IMR-90 (cell line): ENCODE measurements around the gene PATL2. TPM values are rescaled to one million over a fixed set of nuclear protein-coding genes. Genes with fewer than 3 reads are reported as not detected.

Experiments
- ATAC-seq: fragments of 200-7000 bp; cut with Tn5 transposase; 2 replicates; pipeline ENCODE4 v1.9.1; 2020; ENCODE audit warnings: low read depth, mild to moderate bottlenecking, moderate library complexity
- BruUV-seq: library from RNA; stranded (reverse); fragments of 400-500 nt; replicated peaks from 2 replicates; lab custom pipeline; 2021; lab: Mats Ljungman, UMichigan
- CTCF ChIA-PET: fragments of 300-600 bp; formaldehyde crosslinking; extraction: SDS; loops from one replicate; lab custom pipeline; 2021; ENCODE audit warnings: antibody characterized with exemption; lab: Yijun Ruan, JAX
- POLR2A ChIA-PET: fragments of 300-600 bp; sonication (Branson Sonifier 250); formaldehyde crosslinking; loops from one replicate; lab custom pipeline; 2022; ENCODE audit warnings: antibody characterized with exemption; ENCODE audit not compliant: unreplicated experiment; lab: Charles Lee
- DNase-seq: peaks from one replicate; pipeline ENCODE4 v3.0.0; 2013
- H2AFZ ChIP-seq: replicated peaks from 2 replicates; pipeline ENCODE3; 2013; ENCODE audit warnings: low read length, mild to moderate bottlenecking; ENCODE audit not compliant: poor library complexity
- H2AK5ac ChIP-seq: 2 replicates; pipeline ENCODE4 v1.6.1; 2013; ENCODE audit warnings: low read depth, low read length, inconsistent platforms
- H2AK9ac ChIP-seq: replicated peaks from 2 replicates; pipeline ENCODE3; 2013; ENCODE audit warnings: mild to moderate bottlenecking, low read depth, low read length, moderate library complexity; ENCODE audit not compliant: poor library complexity
- H2BK120ac ChIP-seq: 2 replicates; pipeline ENCODE4 v1.6.1; 2013; ENCODE audit warnings: low read depth, low read length, inconsistent platforms
- H2BK15ac ChIP-seq: 3 replicates; pipeline ENCODE4 v1.6.1; 2013; ENCODE audit warnings: low read depth, low read length, inconsistent platforms
- H2BK20ac ChIP-seq: 2 replicates; pipeline ENCODE4 v1.6.1; 2013; ENCODE audit warnings: low read depth, mild to moderate bottlenecking, inconsistent platforms, low read length, moderate library complexity
- H2BK5ac ChIP-seq: 2 replicates; pipeline ENCODE4 v1.6.1; 2013; ENCODE audit warnings: mild to moderate bottlenecking, low read depth, low read length, inconsistent platforms; ENCODE audit not compliant: poor library complexity, severe bottlenecking
- H3K14ac ChIP-seq: replicated peaks from 2 replicates; pipeline ENCODE4 v1.6.1; 2013; ENCODE audit warnings: low read depth, low read length, inconsistent platforms
- H3K18ac ChIP-seq: 2 replicates; pipeline ENCODE4 v1.6.1; 2013; ENCODE audit warnings: low read depth, low read length, control low read depth
- H3K23ac ChIP-seq: 2 replicates; pipeline ENCODE4 v1.6.1; 2013; ENCODE audit warnings: low read depth, low read length, inconsistent platforms
- H3K27ac ChIP-seq: 2 replicates; pipeline ENCODE4 v1.5.1; 2013; ENCODE audit warnings: mild to moderate bottlenecking, control low read depth, low read length; ENCODE audit not compliant: insufficient read depth
- H3K27me3 ChIP-seq: 2 replicates; pipeline ENCODE4 v1.6.1; 2013; ENCODE audit warnings: low read length; ENCODE audit not compliant: control insufficient read depth, insufficient read depth
- H3K36me3 ChIP-seq: 2 replicates; pipeline ENCODE4 v1.6.1; 2013; ENCODE audit warnings: low read length, mixed read lengths; ENCODE audit not compliant: control insufficient read depth, insufficient read depth
- H3K4ac ChIP-seq: 2 replicates; pipeline ENCODE4 v1.6.1; 2013; ENCODE audit warnings: low read depth, low read length, inconsistent platforms
- H3K4me1 ChIP-seq: 2 replicates; pipeline ENCODE4 v1.6.1; 2013; ENCODE audit warnings: low read length, mixed read lengths; ENCODE audit not compliant: control insufficient read depth, insufficient read depth
- H3K4me2 ChIP-seq: 2 replicates; pipeline ENCODE4 v1.6.1; 2013; ENCODE audit warnings: low read depth, mild to moderate bottlenecking, control low read depth, low read length, moderate library complexity
- H3K4me3 ChIP-seq: 2 replicates; pipeline ENCODE4 v1.5.1; 2013; ENCODE audit warnings: low read depth, mild to moderate bottlenecking, control low read depth, low read length, moderate library complexity; ENCODE audit not compliant: insufficient read depth
- H3K56ac ChIP-seq: 2 replicates; pipeline ENCODE4 v1.6.1; 2013; ENCODE audit warnings: low read length, inconsistent platforms; ENCODE audit not compliant: insufficient read depth; ENCODE audit errors: extremely low read depth
- H3K79me1 ChIP-seq, 2 experiments: 2 replicates each; pipeline ENCODE4 v1.6.1; 2013; ENCODE audit warnings: low read length in 2 of 2, inconsistent platforms in 1 of 2, low read depth in 1 of 2
- H3K9ac ChIP-seq: 2 replicates; pipeline ENCODE4 v1.6.1; 2013; ENCODE audit warnings: low read depth, low read length, control low read depth
- H3K9me1 ChIP-seq: 2 replicates; pipeline ENCODE4 v1.6.1; 2013; ENCODE audit warnings: low read length, inconsistent platforms; ENCODE audit not compliant: insufficient read depth
- H3K9me3 ChIP-seq: 2 replicates; pipeline ENCODE4 v1.6.1; 2013; ENCODE audit warnings: low read length; ENCODE audit not compliant: control insufficient read depth, insufficient read depth
- H4K20me1 ChIP-seq: 2 replicates; pipeline ENCODE4 v1.6.1; 2013; ENCODE audit warnings: low read length, inconsistent platforms; ENCODE audit not compliant: insufficient read depth
- H4K5ac ChIP-seq: 2 replicates; pipeline ENCODE4 v1.6.1; 2013; ENCODE audit warnings: mild to moderate bottlenecking, low read depth, low read length, control low read depth
- H4K8ac ChIP-seq, 2 experiments: 2 replicates each; pipeline ENCODE4 v1.6.1; 2013; ENCODE audit warnings: low read depth in 2 of 2, low read length in 2 of 2, control low read depth in 1 of 2, inconsistent platforms in 1 of 2
- H4K91ac ChIP-seq: 2 replicates; pipeline ENCODE4 v1.6.1; 2013; ENCODE audit warnings: low read depth, low read length, inconsistent platforms; ENCODE audit not compliant: insufficient read depth
- BHLHE40 ChIP-seq: fragments of 150-350 bp; IDR thresholded peaks from 2 replicates; pipeline ENCODE4 v1.6.1; 2016; ENCODE audit warnings: mild to moderate bottlenecking, low read depth, low read length
- CEBPB ChIP-seq: IDR thresholded peaks from 2 replicates; pipeline ENCODE4 v1.6.1; 2012; ENCODE audit warnings: low read depth, low read length, improper control_type of control experiment
- CHD1 ChIP-seq: IDR thresholded peaks from 2 replicates; pipeline ENCODE4 v1.6.1; 2012; ENCODE audit warnings: low read depth, low read length, improper control_type of control experiment
- ELK1 ChIP-seq: fragments of 150-350 bp; IDR thresholded peaks from 2 replicates; pipeline ENCODE4 v1.6.1; 2016; ENCODE audit warnings: low read depth, mild to moderate bottlenecking, low read length, moderate library complexity, borderline replicate concordance
- FOS ChIP-seq: fragments of 150-350 bp; IDR thresholded peaks from 2 replicates; pipeline ENCODE4 v1.6.1; 2016; ENCODE audit warnings: low read depth, low read length
- MAFK ChIP-seq: IDR thresholded peaks from 2 replicates; pipeline ENCODE4 v1.6.1; 2012; ENCODE audit warnings: low read depth, low read length, improper control_type of control experiment
- MAZ ChIP-seq: IDR thresholded peaks from 2 replicates; pipeline ENCODE4 v1.6.1; 2012; ENCODE audit warnings: low read depth, mild to moderate bottlenecking, low read length, improper control_type of control experiment, moderate library complexity, borderline replicate concordance
- MXI1 ChIP-seq: IDR thresholded peaks from 2 replicates; pipeline ENCODE4 v1.6.1; 2012; ENCODE audit warnings: low read depth, mild to moderate bottlenecking, low read length, moderate library complexity, borderline replicate concordance
- NFE2L2 ChIP-seq: fragments of 150-350 bp; IDR thresholded peaks from 2 replicates; pipeline ENCODE4 v1.6.1; 2016; ENCODE audit warnings: low read depth, mild to moderate bottlenecking, low read length
- POLR2A ChIP-seq: IDR thresholded peaks from 2 replicates; pipeline ENCODE4 v1.6.1; 2012; ENCODE audit warnings: mild to moderate bottlenecking, low read depth, low read length
- RAD21 ChIP-seq: IDR thresholded peaks from 2 replicates; pipeline ENCODE4 v1.6.1; 2012; ENCODE audit warnings: low read length, improper control_type of control experiment
- RCOR1 ChIP-seq: IDR thresholded peaks from 2 replicates; pipeline ENCODE4 v1.6.1; 2012; ENCODE audit warnings: mild to moderate bottlenecking, low read length, improper control_type of control experiment; ENCODE audit not compliant: insufficient replicate concordance
- RFX5 ChIP-seq: IDR thresholded peaks from 2 replicates; pipeline ENCODE4 v1.8.0; 2012; ENCODE audit warnings: low read depth, mild to moderate bottlenecking, low read length, moderate library complexity
- SMC3 ChIP-seq: fragments of 150-350 bp; IDR thresholded peaks from 2 replicates; pipeline ENCODE4 v1.6.1; 2016; ENCODE audit warnings: low read depth, mild to moderate bottlenecking, antibody characterized with exemption, low read length, moderate library complexity
- USF2 ChIP-seq: fragments of 150-350 bp; IDR thresholded peaks from 2 replicates; pipeline ENCODE4 v1.6.1; 2017; ENCODE audit warnings: mild to moderate bottlenecking, antibody characterized with exemption, low read length, low read depth
- WGBS, 2 experiments: methylation state at CpG; one replicate each; pipeline versions ENCODE4 v1.1.5 to v1.1.7; 2013; ENCODE audit warnings: missing lambda C conversion rate in 2 of 2; ENCODE audit not compliant: insufficient read length in 1 of 2; ENCODE audit errors: extremely low coverage in 2 of 2; 5-methylcytosine and 5-hydroxymethylcytosine counted together
- dilution Hi-C: fragments of 300-500 bp; cut with HindIII; formaldehyde crosslinking; loops from one replicate; pipeline ENCODE4 v1.14.3; 2018; ENCODE audit warnings: low sequenced_read_pairs; ENCODE audit not compliant: unreplicated experiment
- in situ Hi-C: fragments of 300-500 bp; cut with MboI; formaldehyde crosslinking; loops from 3 replicates; pipeline ENCODE4 v1.14.3; 2019; ENCODE audit warnings: low sequenced_read_pairs, inconsistent platforms, mixed read lengths
- intact Hi-C: fragments of 100-400 bp; cut with micrococcal nuclease; formaldehyde crosslinking; loops from 2 replicates; pipeline ENCODE4 v1.10.0; 2022
- polyA plus RNA-seq, 3 experiments: library from polyadenylated mRNA; depleted of rRNA; stranded (reverse); fragments of >200 nt; gene quantifications; 2 replicates each; pipeline ENCODE4 v1.2.3, GENCODE V29; 2012; ENCODE audit warnings: low replicate concordance in 1 of 3
- total RNA-seq: library from RNA; depleted of rRNA; stranded (reverse); fragments of >200 nt; gene quantifications from 2 replicates; pipeline ENCODE4 v1.2.3, GENCODE V29; 2012
- TF ChIP-seq, protein P1 (sequence below): conservative IDR thresholded peaks from 2 replicates; pipeline ENCODE4 v1.5.1; 2012; ENCODE audit warnings: mild to moderate bottlenecking, low read depth, low read length, improper control_type of control experiment

PATL2 gene
- total and polyA plus RNA-seq, 2 of the 4 experiments (the other 2 are of a cell fraction), result 0.10 TPM; not detected in 1

- in situ Hi-C loops, result loop anchor here (5.0 kb wide), 1 partner anchor 70 kb away; the partner anchor contains the start of gene TRIM69
- intact Hi-C loops, result loop anchor here (5.0 kb wide), 1 partner anchor 35 kb away; no protein-coding TSS in a partner anchor
- Histone ChIP-seq H2BK15ac (no peak overlapping the region), H3K27me3 (peaks cover 15% of the 10 kb centered on the region), H2BK5ac (no peak overlapping the region), H3K4me3 (no peak overlapping the region), H3K4me2 (no peak overlapping the region; the same call in 1 of the 2 replicates), H2BK20ac (no peak overlapping the region), H4K20me1 (no peaks in the 10 kb centered on the region), H3K9me3 (no peaks in the 10 kb centered on the region), H3K36me3 (no peaks in the 10 kb centered on the region), H3K27ac (no peak overlapping the region), H3K18ac (no peak overlapping the region), H3K79me1 (peaks cover 3 to 11% of the 10 kb centered on the region in 2 experiments; a peak in 3 of 4 replicates), H3K9ac (no peak overlapping the region), H3K9me1 (peaks cover 7% of the 10 kb centered on the region; the same call in 1 of the 2 replicates), H3K4ac (no peak overlapping the region), H4K5ac (no peak overlapping the region), H2AK5ac (no peak overlapping the region), H4K8ac (no peak overlapping the region), H4K91ac (no peak overlapping the region), H3K23ac (no peak overlapping the region), H2BK120ac (no peak overlapping the region), H3K14ac (no peak overlapping the region), H3K56ac (no peak overlapping the region), H3K4me1 (0 out of 2 replicates have a peak, but pooled peaks cover 3% of the 10 kb centered on the region), H2AFZ (no peak overlapping the region), H2AK9ac (no peak overlapping the region)
- BruUV-seq, result no TSS peak
- dilution Hi-C loops, result no loop called here
- POLR2A ChIA-PET, result no interaction called here
- ATAC-seq (no peak), DNase-seq (no peak)
- CTCF ChIA-PET, result interaction anchor here (1.1 kb wide), 1 partner anchor 69 kb away, joined by 4 read pairs; the partner anchor contains the start of gene TRIM69
- 33% methylated on average over 3 of the region's 3 CpGs; no CpG with 5 or more reads in 1 of the 2 experiments for WGBS, 2 experiments
- TF ChIP-seq BHLHE40 (no peak), RCOR1 (no peak), CEBPB (no peak), MXI1 (no peak), USF2 (no peak), NFE2L2 (no peak), CHD1 (no peak), FOS (no peak), SMC3 (no peak), POLR2A (no peak), RFX5 (no peak), ELK1 (no peak), RAD21 (no peak), MAFK (no peak), MAZ (no peak)
- TF ChIP-seq, protein P1, sequence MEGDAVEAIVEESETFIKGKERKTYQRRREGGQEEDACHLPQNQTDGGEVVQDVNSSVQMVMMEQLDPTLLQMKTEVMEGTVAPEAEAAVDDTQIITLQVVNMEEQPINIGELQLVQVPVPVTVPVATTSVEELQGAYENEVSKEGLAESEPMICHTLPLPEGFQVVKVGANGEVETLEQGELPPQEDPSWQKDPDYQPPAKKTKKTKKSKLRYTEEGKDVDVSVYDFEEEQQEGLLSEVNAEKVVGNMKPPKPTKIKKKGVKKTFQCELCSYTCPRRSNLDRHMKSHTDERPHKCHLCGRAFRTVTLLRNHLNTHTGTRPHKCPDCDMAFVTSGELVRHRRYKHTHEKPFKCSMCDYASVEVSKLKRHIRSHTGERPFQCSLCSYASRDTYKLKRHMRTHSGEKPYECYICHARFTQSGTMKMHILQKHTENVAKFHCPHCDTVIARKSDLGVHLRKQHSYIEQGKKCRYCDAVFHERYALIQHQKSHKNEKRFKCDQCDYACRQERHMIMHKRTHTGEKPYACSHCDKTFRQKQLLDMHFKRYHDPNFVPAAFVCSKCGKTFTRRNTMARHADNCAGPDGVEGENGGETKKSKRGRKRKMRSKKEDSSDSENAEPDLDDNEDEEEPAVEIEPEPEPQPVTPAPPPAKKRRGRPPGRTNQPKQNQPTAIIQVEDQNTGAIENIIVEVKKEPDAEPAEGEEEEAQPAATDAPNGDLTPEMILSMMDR, result no peak
Observed at GRCh38 chr15:44667039-44667360, 44.1 kb downstream of the PATL2 start.
